ENCODE results near the gene DDX4.

- no peak for TF ChIP-seq CTCF (IDR thresholded peaks at IDR 0.05)
- TF ChIP-seq POLR2A (IDR thresholded peaks at IDR 0.05), result no peak
Measured at GRCh38 chr5:55847837-55848236, 110.0 kb downstream of the DDX4 start.

Measured in lower leg skin (tissue), 3 donors.